ENCODE data around the gene POC1B.

DNA sequence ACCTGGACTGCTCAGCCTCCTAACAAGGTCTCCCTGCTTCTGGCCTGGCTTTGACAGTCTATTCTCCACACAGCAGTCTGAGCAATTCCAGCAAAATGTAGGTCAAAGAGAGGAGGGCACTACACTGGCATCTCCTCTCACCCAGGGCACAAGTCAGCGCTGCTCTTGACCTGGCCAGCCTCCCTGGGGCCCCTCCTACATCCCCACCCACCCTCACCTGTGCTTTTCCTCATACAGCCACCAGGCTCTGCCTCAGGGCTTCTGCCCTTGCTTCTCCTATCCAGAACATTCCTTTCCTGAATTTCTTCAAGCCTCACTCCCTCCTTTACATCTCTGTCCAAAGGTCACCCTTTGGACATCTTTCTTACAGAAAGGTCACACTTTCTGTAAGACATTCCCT lies 34.9 kb downstream of the POC1B start:
- TF ChIP-seq, protein P1, sequence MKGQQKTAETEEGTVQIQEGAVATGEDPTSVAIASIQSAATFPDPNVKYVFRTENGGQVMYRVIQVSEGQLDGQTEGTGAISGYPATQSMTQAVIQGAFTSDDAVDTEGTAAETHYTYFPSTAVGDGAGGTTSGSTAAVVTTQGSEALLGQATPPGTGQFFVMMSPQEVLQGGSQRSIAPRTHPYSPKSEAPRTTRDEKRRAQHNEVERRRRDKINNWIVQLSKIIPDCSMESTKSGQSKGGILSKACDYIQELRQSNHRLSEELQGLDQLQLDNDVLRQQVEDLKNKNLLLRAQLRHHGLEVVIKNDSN (CRISPR knock-in tag; IDR thresholded peaks at IDR 0.05) = no peak
- TF ChIP-seq CBFB (CRISPR knock-in tag; IDR thresholded peaks at IDR 0.05; ENCODE audit: low read depth) = no peak
- TF ChIP-seq, protein P2, sequence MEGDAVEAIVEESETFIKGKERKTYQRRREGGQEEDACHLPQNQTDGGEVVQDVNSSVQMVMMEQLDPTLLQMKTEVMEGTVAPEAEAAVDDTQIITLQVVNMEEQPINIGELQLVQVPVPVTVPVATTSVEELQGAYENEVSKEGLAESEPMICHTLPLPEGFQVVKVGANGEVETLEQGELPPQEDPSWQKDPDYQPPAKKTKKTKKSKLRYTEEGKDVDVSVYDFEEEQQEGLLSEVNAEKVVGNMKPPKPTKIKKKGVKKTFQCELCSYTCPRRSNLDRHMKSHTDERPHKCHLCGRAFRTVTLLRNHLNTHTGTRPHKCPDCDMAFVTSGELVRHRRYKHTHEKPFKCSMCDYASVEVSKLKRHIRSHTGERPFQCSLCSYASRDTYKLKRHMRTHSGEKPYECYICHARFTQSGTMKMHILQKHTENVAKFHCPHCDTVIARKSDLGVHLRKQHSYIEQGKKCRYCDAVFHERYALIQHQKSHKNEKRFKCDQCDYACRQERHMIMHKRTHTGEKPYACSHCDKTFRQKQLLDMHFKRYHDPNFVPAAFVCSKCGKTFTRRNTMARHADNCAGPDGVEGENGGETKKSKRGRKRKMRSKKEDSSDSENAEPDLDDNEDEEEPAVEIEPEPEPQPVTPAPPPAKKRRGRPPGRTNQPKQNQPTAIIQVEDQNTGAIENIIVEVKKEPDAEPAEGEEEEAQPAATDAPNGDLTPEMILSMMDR (IDR thresholded peaks at IDR 0.05) = no peak
- TF ChIP-seq FOXP4 (CRISPR knock-in tag; IDR thresholded peaks at IDR 0.05) = no peak
- TF ChIP-seq ELF4 (CRISPR knock-in tag; IDR thresholded peaks at IDR 0.05; ENCODE audit: low read depth) = no peak
- TF ChIP-seq ATF3 (CRISPR knock-in tag; conservative IDR thresholded peaks at IDR 0.05) = no peak
- no peak for TF ChIP-seq NFYB (CRISPR knock-in tag; conservative IDR thresholded peaks at IDR 0.05; ENCODE audit: low read depth)
- TF ChIP-seq, protein P3, sequence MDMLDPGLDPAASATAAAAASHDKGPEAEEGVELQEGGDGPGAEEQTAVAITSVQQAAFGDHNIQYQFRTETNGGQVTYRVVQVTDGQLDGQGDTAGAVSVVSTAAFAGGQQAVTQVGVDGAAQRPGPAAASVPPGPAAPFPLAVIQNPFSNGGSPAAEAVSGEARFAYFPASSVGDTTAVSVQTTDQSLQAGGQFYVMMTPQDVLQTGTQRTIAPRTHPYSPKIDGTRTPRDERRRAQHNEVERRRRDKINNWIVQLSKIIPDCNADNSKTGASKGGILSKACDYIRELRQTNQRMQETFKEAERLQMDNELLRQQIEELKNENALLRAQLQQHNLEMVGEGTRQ (CRISPR knock-in tag; IDR thresholded peaks at IDR 0.05) = no peak
- TF ChIP-seq ESRRA (CRISPR knock-in tag; IDR thresholded peaks at IDR 0.05; ENCODE audit: borderline replicate concordance) = no peak
- no peak for TF ChIP-seq PRDM15 (CRISPR knock-in tag; IDR thresholded peaks at IDR 0.05)
- no peak for TF ChIP-seq CREB1 (CRISPR knock-in tag; IDR thresholded peaks at IDR 0.05)
- TF ChIP-seq KAT7 (CRISPR knock-in tag; IDR thresholded peaks at IDR 0.05; ENCODE audit: borderline replicate concordance) = no peak
- TF ChIP-seq, protein P4, sequence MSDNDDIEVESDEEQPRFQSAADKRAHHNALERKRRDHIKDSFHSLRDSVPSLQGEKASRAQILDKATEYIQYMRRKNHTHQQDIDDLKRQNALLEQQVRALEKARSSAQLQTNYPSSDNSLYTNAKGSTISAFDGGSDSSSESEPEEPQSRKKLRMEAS (CRISPR knock-in tag; IDR thresholded peaks at IDR 0.05) = no peak

Data from WTC11 (cell line).